Astrocyte of the cerebellum (primary cell): ENCODE measurements around the gene NFASC.

ENCODE experiments used
- DNase-seq: peaks from one replicate; pipeline ENCODE4 v3.0.0-alpha.2; 2011; ENCODE audit warnings: low read depth
- H3K4me3 ChIP-seq: 2 replicates; pipeline ENCODE4 v1.5.1; 2011; ENCODE audit warnings: mild to moderate bottlenecking, low read depth, low read length, moderate library complexity
- CTCF ChIP-seq: IDR thresholded peaks from 2 replicates; pipeline ENCODE4 v1.5.1; 2012; ENCODE audit warnings: low read length, low read depth, moderate library complexity, mild to moderate bottlenecking; ENCODE audit errors: missing control alignments
- in situ Hi-C: cut with HindIII; loops from 2 replicates; pipeline ENCODE4 v1.10.0; 2017; ENCODE audit warnings: low sequenced_read_pairs

NFASC gene

GRCh38 chr1:205056956-205057568, 186.4 kb downstream of the NFASC start:
- in situ Hi-C loops = loop anchor here (5.0 kb wide), 1 partner anchor 45 kb away; no protein-coding TSS in a partner anchor
- DNase-seq = no peak
- H3K4me3 ChIP-seq = no peak overlapping the region
- TF ChIP-seq CTCF = no peak

GRCh38 chr1:205057808-205058575, 187.3 kb downstream of the NFASC start:
- in situ Hi-C loops = loop anchor here (5.0 kb wide), 1 partner anchor 46 kb away; no protein-coding TSS in a partner anchor
- no peak for TF ChIP-seq CTCF
- H3K4me3 ChIP-seq = no peak overlapping the region
- DNase-seq = no peak

GRCh38 chr1:205058853-205059252, 188.2 kb downstream of the NFASC start:
- no peak for DNase-seq
- H3K4me3 ChIP-seq = no peak overlapping the region
- in situ Hi-C loops = loop anchor here (5.0 kb wide), 1 partner anchor 47 kb away; no protein-coding TSS in a partner anchor
- no peak for TF ChIP-seq CTCF

DNA sequence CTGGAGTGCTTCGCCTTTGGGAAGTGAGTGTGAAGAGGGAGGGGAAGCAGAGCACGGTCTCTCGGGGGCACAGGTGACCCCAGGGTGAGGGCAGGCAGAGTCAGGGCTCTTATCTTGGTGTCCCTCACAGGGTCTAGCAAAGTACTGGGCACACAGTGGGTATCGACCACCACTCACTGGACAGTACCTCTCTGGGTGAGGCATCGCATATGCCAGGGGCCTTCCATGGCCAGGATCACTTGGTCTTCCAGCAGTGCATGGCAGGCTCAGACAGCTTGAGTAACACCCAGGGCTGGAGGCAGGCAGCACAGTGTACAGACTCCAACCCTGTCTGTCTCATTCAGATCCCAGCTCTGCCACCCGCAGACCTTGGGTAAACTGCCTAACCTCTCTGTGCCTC, 189.0 kb downstream of the NFASC start:
- DNase-seq = no peak
- in situ Hi-C loops = loop anchor here (5.0 kb wide), 1 partner anchor 47 kb away; no protein-coding TSS in a partner anchor
- H3K4me3 ChIP-seq = no peak overlapping the region
- TF ChIP-seq CTCF = no peak

GRCh38 chr1:205060746-205061145, 190.1 kb downstream of the NFASC start:
- no peak overlapping the region for H3K4me3 ChIP-seq
- in situ Hi-C loops = no loop called here
- no peak for DNase-seq
- TF ChIP-seq CTCF = no peak

DNA sequence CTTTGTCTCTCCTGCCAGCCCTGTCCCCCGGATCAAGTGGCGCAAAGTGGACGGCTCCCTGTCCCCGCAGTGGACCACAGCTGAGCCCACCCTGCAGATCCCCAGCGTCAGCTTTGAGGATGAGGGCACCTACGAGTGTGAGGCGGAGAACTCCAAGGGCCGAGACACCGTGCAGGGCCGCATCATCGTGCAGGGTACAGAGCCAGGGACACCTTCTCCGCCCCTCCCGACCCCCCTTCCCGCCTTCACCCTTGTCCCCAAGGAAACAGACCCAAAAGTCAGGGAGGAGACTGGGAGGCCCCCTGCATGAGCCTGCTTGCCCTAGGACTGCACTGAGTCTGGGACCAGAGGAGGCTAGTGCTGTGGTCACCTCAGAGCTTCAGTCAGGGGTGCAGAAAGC, 190.6 kb downstream of the NFASC start:
- in situ Hi-C loops = no loop called here
- no peak for DNase-seq
- no peak overlapping the region for H3K4me3 ChIP-seq
- no peak for TF ChIP-seq CTCF
